GM15510 (cell line): Measurements from ENCODE around the gene TANGO6.
A peak's percentile ranks its signal among the peaks of the same experiment; 100 is the strongest.

Experiments used
- POLR2A ChIP-seq: IDR thresholded peaks from 3 replicates; pipeline ENCODE4 v1.6.1; 2011; ENCODE audit warnings: borderline replicate concordance; ENCODE audit not compliant: insufficient read length; ENCODE audit errors: extremely low read depth

The TANGO6 gene

DNA sequence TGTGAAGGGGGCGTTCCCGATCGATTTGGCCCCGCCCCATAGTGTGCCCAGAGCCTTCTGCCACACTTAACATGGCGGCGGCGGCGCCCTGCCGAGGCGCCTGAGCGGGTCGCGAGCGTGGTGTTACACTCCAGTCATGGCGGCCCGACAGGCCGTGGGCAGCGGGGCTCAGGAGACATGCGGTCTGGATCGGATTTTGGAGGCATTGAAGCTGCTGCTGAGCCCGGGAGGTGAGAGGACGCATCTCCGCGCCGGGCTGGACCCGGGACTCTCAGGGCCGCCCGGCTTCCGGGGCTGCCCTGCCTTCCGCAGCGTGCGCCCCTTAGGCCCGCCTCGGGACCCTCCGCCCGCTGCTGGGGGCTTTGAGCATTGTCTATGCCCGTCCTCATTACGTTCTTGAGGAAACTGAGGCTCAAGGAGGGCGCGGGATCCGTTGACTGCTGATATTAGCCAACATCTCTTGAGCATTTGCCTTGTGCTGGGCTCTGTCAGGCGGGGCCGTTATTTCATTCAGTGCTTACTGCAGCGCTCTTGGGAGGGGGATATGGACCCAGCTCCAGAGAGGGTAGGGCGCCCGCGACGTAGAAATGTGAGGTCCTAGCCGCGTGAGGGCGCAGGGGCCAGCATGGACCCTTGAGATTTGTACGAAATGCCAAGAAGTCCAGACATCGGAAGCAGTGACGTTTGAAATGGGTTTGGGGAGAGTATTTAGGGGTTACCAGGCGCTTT lies at the start of gene TANGO6:
TSS of gene TANGO6 (plus strand) at position 50 of the 729 bp plus-strand sequence. CDS start at position 137, 87 bp downstream.
- peak; percentile 86 for TF ChIP-seq POLR2A

DNA sequence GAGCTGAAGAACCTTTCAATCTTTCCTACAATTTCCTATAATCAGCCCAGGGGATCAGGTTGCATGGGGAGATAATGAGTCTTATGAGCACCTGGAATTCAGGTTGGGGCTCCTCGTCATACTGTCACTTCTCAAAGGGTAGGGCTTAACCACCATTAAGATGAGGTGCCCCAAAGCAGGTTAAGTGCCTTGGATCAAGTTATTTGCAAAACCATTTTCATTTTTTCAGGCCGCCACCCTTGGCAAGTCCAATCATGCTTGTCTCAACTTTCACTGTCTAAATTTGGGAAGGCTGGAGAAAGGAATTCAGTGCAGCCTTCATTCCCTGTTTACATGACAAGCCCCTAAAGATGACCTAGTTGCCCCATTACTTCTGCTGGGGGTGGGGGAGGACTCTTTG lies 44.9 kb upstream of the TANGO6 start:
- TF ChIP-seq POLR2A = no peak

GRCh38 chr16:68800257-68800875 lies 43.0 kb upstream of the TANGO6 start:
- TF ChIP-seq POLR2A = no peak

GRCh38 chr16:68802190-68802589 lies 41.1 kb upstream of the TANGO6 start:
- TF ChIP-seq POLR2A = no peak

GRCh38 chr16:68806422-68806821 lies 36.9 kb upstream of the TANGO6 start:
- no peak for TF ChIP-seq POLR2A

GRCh38 chr16:68806981-68807380 lies 36.4 kb upstream of the TANGO6 start:
- no peak for TF ChIP-seq POLR2A

DNA sequence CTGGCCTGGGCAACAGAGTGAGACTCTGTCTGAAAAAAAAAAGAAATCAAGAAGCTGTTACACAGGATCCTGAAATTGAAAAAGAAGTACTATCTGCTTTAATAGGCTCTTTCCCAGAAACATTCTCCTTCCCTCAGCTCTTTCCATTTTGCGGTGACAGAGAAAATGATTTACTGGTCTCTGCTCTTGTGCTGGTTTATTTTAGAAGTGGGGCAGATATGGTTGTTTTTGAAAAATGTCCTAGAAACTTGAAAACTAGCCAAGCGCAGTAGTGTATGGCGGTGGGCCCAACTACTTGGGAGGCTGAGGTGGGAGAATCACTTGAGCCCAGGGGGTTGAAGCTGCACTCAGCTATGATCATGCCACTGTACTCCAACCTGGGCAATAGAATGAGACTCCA lies 28.8 kb upstream of the TANGO6 start:
- no peak for TF ChIP-seq POLR2A

DNA sequence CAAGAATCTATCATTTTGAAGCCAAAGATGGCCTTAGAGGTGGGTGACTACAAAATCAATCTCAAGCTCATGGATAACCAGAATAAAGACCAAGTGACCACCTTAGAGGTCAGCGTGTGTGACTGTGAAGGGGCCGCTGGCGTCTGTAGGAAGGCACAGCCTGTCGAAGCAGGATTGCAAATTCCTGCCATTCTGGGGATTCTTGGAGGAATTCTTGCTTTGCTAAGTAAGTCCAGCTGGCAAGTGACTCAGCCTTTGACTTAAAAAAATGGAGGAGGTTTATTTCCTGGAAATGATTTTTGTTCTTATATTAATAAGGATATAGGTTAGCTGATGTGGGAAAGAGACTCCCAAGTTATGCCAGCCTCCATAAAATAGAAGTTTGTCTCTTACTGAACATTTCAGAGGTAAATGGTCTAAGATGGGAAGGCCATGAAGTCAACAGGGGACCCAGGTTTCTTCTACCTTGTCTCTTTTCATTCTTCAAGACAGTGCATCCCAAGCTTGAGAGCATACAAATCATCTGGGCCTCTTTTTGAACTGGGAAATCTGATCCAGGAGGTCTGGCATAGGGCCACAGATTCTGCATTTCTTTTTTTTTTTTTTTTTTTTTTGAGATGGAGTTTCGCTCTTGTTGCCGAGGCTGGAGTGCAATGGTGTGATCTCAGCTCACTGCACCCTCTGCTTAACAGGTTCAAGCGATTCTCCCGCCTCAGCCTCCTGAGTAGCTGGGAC lies 19.8 kb upstream of the TANGO6 start:
- no peak for TF ChIP-seq POLR2A

GRCh38 chr16:68825427-68825826 lies 17.9 kb upstream of the TANGO6 start:
- no peak for TF ChIP-seq POLR2A

GRCh38 chr16:68826652-68827051 lies 16.7 kb upstream of the TANGO6 start:
- no peak for TF ChIP-seq POLR2A

DNA sequence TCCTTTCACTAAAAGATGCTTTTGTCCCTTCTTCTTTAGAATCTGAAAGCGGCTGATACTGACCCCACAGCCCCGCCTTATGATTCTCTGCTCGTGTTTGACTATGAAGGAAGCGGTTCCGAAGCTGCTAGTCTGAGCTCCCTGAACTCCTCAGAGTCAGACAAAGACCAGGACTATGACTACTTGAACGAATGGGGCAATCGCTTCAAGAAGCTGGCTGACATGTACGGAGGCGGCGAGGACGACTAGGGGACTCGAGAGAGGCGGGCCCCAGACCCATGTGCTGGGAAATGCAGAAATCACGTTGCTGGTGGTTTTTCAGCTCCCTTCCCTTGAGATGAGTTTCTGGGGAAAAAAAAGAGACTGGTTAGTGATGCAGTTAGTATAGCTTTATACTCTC lies 10.1 kb upstream of the TANGO6 start:
- TF ChIP-seq POLR2A = no peak

- no peak for TF ChIP-seq POLR2A
These were observed 8.8 kb upstream of the TANGO6 start for GRCh38 chr16:68834550-68834949.

GRCh38 chr16:68835970-68836369 lies 7.4 kb upstream of the TANGO6 start:
- no peak for TF ChIP-seq POLR2A

- TF ChIP-seq POLR2A = no peak
These were observed 3.5 kb upstream of the TANGO6 start for GRCh38 chr16:68839831-68840230.

DNA sequence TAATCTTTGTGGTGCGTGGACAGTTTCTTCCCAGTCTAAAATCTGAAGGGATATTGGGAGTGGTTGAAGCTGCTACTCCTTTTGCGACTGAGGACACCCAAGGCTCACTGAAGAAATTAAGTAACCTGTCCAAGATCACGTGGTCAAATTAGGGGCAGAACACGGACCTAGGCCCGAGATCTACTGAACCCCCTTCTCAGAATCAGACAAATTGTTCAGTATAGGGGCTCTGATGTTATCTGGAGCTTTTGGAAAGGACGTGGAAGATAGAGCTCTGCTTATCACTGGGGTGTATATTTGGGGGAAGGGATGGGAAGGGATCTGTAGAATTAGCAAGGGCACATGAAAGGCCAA lies 857 bp downstream of the TANGO6 start:
- no peak for TF ChIP-seq POLR2A

GRCh38 chr16:68848786-68849185 lies 5.5 kb downstream of the TANGO6 start:
- TF ChIP-seq POLR2A = no peak
